HG03558 (cell line): ENCODE measurements around the gene GH1.
"Not testable (repeated sequence)": the region's sequence is repeated elsewhere in the genome, so short reads cannot be mapped to it uniquely, and the experiment has no call there.

Experiments used
- ATAC-seq: cut with Tn5 transposase; IDR thresholded peaks from one replicate; pipeline ENCODE4 v1.9.1; 2021; ENCODE audit warnings: moderate number of reproducible peaks; ENCODE audit not compliant: unreplicated experiment; ENCODE audit errors: extremely low read depth

GH1 gene

GRCh38 chr17:63870292-63870665, 48.4 kb downstream of the GH1 start:
- ATAC-seq: not testable (repeated sequence)

- not testable (repeated sequence) for ATAC-seq
Observed at GRCh38 chr17:63869491-63870291, 48.9 kb downstream of the GH1 start.
